NT2/D1 (cell line): Measurements from ENCODE around the gene PEX5L.

ENCODE experiments used
- DNase-seq: peaks from one replicate; pipeline ENCODE4 v3.0.0-alpha.2; 2011; ENCODE audit warnings: low read depth, low spot score
- H3K27me3 ChIP-seq: 2 replicates; pipeline ENCODE4 v1.6.0; 2011; ENCODE audit warnings: mild to moderate bottlenecking; ENCODE audit not compliant: insufficient read length, insufficient read depth
- H3K36me3 ChIP-seq: 2 replicates; pipeline ENCODE4 v1.6.1; 2011; ENCODE audit warnings: mild to moderate bottlenecking, low read length, mixed read lengths; ENCODE audit not compliant: insufficient read depth, insufficient read length
- H3K4me1 ChIP-seq: 2 replicates; pipeline ENCODE4 v1.5.1; 2011; ENCODE audit not compliant: insufficient read depth, insufficient read length
- H3K4me3 ChIP-seq: 2 replicates; pipeline ENCODE4 v1.5.1; 2011; ENCODE audit warnings: low read depth; ENCODE audit not compliant: insufficient read length
- H3K9ac ChIP-seq: 2 replicates; pipeline ENCODE4 v1.6.0; 2011; ENCODE audit warnings: low read depth; ENCODE audit not compliant: insufficient read length
- H3K9me3 ChIP-seq: 2 replicates; pipeline ENCODE4 v1.5.1; 2011; ENCODE audit warnings: mild to moderate bottlenecking, low read length; ENCODE audit not compliant: insufficient read depth
- SUZ12 ChIP-seq: IDR thresholded peaks from 2 replicates; pipeline ENCODE4 v1.6.1; 2011; ENCODE audit not compliant: insufficient read length, insufficient read depth; ENCODE audit errors: extremely low read depth
- YY1 ChIP-seq: IDR thresholded peaks from 2 replicates; pipeline ENCODE4 v1.6.1; 2011; ENCODE audit not compliant: insufficient read length, insufficient read depth
- ZNF274 ChIP-seq: IDR thresholded peaks from 2 replicates; pipeline ENCODE4 v1.6.1; 2011; ENCODE audit warnings: mild to moderate bottlenecking, low read depth, low read length

Gene PEX5L, protein sequence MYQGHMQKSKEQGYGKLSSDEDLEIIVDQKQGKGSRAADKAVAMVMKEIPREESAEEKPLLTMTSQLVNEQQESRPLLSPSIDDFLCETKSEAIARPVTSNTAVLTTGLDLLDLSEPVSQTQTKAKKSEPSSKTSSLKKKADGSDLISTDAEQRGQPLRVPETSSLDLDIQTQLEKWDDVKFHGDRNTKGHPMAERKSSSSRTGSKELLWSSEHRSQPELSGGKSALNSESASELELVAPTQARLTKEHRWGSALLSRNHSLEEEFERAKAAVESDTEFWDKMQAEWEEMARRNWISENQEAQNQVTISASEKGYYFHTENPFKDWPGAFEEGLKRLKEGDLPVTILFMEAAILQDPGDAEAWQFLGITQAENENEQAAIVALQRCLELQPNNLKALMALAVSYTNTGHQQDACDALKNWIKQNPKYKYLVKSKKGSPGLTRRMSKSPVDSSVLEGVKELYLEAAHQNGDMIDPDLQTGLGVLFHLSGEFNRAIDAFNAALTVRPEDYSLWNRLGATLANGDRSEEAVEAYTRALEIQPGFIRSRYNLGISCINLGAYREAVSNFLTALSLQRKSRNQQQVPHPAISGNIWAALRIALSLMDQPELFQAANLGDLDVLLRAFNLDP

DNA sequence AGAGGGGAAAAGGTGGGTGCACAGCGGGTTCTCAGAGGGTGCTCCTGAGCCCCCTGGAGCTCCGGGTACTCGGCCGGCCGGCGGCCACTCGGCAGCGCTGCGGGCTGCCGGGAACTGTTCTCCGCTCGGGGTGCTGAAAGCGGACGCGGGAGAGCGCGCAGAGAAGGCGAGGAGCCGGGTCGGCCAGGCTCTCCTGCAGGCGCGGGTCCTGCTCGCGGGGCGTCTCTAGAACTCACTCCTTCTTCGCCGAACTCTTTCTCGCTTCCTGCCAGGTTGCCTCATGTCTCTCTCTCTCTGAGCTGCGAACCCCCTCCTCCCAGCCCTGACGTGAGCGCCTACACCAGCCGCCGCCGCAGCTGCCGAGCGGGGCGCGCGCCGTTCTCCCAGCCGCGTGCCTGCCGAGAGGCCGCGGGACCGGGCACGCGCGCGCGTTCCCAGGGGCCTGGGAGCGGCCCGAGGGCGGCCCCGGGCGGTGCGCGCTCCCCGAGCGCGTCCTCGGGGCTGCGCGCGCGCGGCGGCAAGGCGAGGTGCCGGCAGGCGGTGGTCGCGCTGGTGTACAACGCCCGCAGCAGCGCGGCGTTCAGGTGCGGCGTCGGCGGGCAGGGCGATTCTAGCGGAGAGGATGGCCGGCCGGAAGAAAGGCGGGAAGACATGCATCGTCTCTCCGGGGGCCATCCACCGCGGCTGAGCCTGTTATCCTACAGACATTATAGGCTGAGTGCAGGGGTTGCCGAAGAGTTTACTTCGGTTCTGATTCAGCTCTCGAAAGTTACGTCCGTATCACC lies at the start of gene PEX5L:
Gene PEX5L, minus strand, starts transcription at position 267 of the 785 bp plus-strand sequence. CDS start 338 bp downstream, outside the sequence.
- no peaks in the 10 kb centered on the region for H3K4me1 ChIP-seq
- no peaks in the 10 kb centered on the region for H3K36me3 ChIP-seq
- H3K27me3 ChIP-seq = peaks cover 35% of the 10 kb centered on the region
- peak within 1 kb of the TSS; percentile 58 for H3K9ac ChIP-seq
- DNase-seq = peak; percentile 63
- TF ChIP-seq SUZ12 = peak; percentile 38
- TF ChIP-seq YY1 = no peak
- H3K9me3 ChIP-seq = no peaks in the 10 kb centered on the region
- H3K4me3 ChIP-seq = peak within 1 kb of the TSS; percentile 59

DNA sequence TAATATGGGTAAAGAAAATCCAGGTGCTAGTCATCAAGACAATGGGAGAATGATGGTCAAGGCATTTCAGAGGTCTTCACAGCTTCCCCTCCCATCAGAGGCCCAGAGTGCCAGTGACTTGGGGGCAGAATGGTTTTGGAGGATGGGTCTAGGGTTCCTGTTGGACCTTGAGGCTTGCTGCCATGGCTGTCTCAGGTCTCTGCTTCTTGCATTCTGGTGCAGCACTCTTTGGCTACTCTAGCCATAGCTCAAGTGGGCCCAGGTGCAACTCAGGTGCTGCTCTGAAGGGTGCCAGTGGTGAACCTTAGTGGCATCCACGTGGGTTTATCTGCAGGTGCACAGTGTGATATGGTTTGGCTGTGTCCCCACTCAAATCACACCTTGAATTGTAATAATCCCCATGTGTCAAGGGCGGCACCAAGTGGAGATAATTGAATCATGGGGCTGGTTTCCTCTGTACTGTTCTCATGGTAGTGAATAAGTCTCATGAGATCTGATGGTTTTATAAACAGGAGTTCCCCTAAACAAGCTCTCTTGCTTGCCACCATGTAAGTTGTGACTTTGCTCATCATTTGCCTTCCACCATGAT lies 48.5 kb upstream of the PEX5L start:
- Histone ChIP-seq H3K9me3 (no peaks in the 10 kb centered on the region), H3K4me3 (no peak overlapping the region), H3K9ac (no peak overlapping the region), H3K36me3 (no peaks in the 10 kb centered on the region), H3K4me1 (no peaks in the 10 kb centered on the region), H3K27me3 (no peaks in the 10 kb centered on the region)
- TF ChIP-seq ZNF274 (no peak), SUZ12 (no peak), YY1 (no peak)
- no peak for DNase-seq

DNA sequence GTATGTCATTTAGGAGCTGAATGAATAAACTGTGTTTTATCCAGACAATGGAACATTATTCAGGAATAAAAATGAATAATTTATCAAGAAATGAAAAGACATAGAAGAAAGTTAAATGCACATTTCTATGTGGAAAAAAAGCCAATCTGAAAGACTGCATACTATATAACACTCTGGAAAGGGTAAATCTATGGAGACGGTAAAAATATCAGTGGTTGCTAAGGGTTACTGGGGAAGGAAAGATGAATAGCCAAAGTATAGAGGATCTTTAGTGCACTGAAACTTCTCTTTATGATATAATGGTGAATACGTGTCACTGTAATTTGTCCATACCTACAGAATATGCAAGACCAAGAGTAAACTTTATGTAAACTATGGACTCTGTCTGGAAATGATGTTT lies 46.0 kb upstream of the PEX5L start:
- no peaks in the 10 kb centered on the region for H3K27me3 ChIP-seq
- TF ChIP-seq YY1 (no peak), SUZ12 (no peak), ZNF274 (no peak)
- DNase-seq = no peak
- H3K4me1 ChIP-seq = no peaks in the 10 kb centered on the region
- H3K9ac ChIP-seq = no peak overlapping the region
- H3K4me3 ChIP-seq = no peak overlapping the region
- H3K9me3 ChIP-seq = peaks cover 6% of the 10 kb centered on the region; the same call in 1 of the 2 replicates
- no peaks in the 10 kb centered on the region for H3K36me3 ChIP-seq

DNA sequence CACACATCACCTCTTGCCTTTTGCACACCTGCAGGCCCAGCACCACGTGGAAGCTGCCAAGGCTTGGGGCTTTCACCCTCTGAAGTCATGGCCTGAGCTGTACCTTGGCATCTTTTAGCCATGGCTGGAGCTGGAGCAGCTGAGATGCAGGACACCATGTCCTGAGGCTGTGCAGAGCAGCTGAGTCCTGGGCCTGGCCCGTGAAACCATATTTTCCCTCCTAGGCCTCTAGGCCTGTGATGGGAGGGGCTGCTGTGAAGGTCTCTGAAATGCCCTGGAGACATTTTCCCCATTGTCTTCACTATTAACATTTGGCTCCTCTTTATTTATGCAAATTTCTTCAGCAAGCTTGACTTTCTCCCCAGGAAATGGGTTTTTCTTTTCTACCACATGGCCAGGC lies 41.9 kb upstream of the PEX5L start:
- Histone ChIP-seq H3K27me3 (no peaks in the 10 kb centered on the region), H3K36me3 (no peaks in the 10 kb centered on the region), H3K9ac (no peak overlapping the region), H3K9me3 (peaks cover 6% of the 10 kb centered on the region; the same call in 1 of the 2 replicates), H3K4me1 (no peaks in the 10 kb centered on the region), H3K4me3 (no peak overlapping the region)
- no peak for TF ChIP-seq ZNF274
- TF ChIP-seq YY1 = no peak
- no peak for TF ChIP-seq SUZ12
- no peak for DNase-seq

DNA sequence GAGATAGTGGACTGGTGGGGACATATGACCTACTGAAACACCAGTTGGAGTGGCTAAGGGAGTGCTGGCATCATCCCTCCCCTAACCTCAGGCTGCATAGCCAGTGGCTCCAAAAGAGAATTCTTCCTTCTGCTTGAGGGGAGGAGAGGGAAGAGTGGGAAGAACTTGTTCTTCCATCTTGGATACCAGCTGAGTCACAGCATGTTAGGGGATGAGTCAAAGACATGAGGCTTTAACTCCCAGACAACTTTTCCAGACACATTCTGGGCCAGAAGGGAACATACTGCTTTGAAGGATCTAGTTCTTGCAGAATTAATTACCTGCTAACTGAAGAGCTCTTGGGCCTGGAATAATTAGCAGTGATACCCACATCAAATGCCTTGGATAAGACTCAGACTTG lies 36.8 kb upstream of the PEX5L start:
- peaks cover 10% of the 10 kb centered on the region; the same call in 1 of the 2 replicates for H3K9me3 ChIP-seq
- no peak overlapping the region for H3K9ac ChIP-seq
- DNase-seq = no peak
- no peak for TF ChIP-seq YY1
- no peak for TF ChIP-seq ZNF274
- no peak for TF ChIP-seq SUZ12
- no peak overlapping the region for H3K4me3 ChIP-seq
- no peaks in the 10 kb centered on the region for H3K27me3 ChIP-seq
- no peaks in the 10 kb centered on the region for H3K36me3 ChIP-seq
- H3K4me1 ChIP-seq = no peaks in the 10 kb centered on the region

DNA sequence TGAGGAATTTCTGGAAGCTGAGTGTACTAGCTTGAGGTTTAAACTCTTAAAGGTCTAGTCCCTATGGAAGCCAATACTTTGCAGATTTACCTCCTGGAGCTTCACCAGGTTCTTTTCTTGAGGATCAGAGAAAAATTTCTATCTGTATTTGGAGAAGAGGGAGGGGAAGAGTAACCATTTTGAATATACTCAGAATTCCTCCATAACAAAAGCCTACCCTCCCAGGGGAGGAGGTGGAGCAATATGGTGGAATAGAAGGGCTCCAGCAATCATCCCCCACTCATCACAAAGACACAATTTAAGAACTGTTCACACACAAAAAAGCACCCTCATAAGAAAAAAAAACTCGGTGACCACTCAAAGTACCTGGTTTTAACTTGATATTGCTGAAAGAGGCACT lies 36.0 kb upstream of the PEX5L start:
- no peaks in the 10 kb centered on the region for H3K36me3 ChIP-seq
- no peaks in the 10 kb centered on the region for H3K4me1 ChIP-seq
- no peak overlapping the region for H3K4me3 ChIP-seq
- TF ChIP-seq ZNF274 (no peak), SUZ12 (no peak), YY1 (no peak)
- peak; percentile 35 for DNase-seq
- peaks cover 4% of the 10 kb centered on the region; the same call in 1 of the 2 replicates for H3K9me3 ChIP-seq
- H3K27me3 ChIP-seq = no peaks in the 10 kb centered on the region
- no peak overlapping the region for H3K9ac ChIP-seq

DNA sequence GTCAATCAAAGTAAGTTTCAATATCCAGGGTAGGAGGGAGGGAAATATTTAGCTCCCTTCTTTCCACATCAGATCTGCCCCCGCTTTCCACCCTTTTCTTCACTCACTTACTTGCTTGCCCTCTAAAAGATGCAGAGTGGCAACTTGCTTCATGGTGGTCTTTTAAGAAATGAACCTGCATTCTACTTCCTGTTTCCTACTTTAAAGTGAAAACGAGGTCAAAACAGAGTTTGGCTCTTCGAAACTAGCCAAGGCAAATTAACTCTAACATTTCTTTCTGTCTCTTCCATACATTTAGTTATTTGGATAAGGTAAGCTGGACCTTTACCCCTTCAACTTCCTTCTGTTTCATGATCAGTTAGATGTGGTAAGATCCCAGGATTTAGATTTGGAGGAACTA lies 34.2 kb upstream of the PEX5L start:
- H3K9ac ChIP-seq = no peak overlapping the region
- TF ChIP-seq YY1 (no peak), SUZ12 (no peak), ZNF274 (no peak)
- H3K27me3 ChIP-seq = no peaks in the 10 kb centered on the region
- DNase-seq = no peak
- peaks cover 4% of the 10 kb centered on the region; the same call in 1 of the 2 replicates for H3K9me3 ChIP-seq
- no peak overlapping the region for H3K4me3 ChIP-seq
- no peaks in the 10 kb centered on the region for H3K4me1 ChIP-seq
- no peaks in the 10 kb centered on the region for H3K36me3 ChIP-seq
